ENCODE data around the gene VPS13D. TPM values are rescaled to one million over a fixed set of nuclear protein-coding genes. Genes with fewer than 3 reads are reported as not detected.
A peak's percentile ranks its signal among the peaks of the same experiment; 100 is the strongest.

VPS13D gene
- total RNA-seq, 4 donors from 2014 or later = 137 to 238 (median 191) TPM

DNA sequence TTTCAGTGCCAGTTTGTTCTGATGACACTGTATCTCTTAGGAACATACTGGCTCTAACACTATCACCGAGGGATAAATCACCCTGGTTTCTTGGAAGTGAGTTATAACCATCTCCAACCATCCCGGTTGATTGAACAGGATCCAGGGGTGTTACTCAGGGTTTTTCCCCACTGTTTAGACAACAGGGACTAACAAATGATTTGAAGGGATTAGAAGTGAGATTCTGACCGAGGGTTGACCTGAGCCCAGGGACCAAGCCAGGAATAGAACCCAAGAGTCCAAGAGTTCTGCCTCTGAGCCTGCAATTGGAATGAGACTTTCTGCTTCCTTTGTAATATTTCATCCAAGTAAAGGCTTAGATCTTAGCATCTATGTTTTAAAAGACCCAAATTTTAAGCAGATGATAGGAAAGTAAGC is 234.2 kb downstream of the VPS13D start:
- TF ChIP-seq POLR2A (IDR thresholded peaks at IDR 0.05) = no peak
- TF ChIP-seq, protein P1, sequence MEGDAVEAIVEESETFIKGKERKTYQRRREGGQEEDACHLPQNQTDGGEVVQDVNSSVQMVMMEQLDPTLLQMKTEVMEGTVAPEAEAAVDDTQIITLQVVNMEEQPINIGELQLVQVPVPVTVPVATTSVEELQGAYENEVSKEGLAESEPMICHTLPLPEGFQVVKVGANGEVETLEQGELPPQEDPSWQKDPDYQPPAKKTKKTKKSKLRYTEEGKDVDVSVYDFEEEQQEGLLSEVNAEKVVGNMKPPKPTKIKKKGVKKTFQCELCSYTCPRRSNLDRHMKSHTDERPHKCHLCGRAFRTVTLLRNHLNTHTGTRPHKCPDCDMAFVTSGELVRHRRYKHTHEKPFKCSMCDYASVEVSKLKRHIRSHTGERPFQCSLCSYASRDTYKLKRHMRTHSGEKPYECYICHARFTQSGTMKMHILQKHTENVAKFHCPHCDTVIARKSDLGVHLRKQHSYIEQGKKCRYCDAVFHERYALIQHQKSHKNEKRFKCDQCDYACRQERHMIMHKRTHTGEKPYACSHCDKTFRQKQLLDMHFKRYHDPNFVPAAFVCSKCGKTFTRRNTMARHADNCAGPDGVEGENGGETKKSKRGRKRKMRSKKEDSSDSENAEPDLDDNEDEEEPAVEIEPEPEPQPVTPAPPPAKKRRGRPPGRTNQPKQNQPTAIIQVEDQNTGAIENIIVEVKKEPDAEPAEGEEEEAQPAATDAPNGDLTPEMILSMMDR (IDR thresholded peaks at IDR 0.05) = no peak
- H3K27me3 ChIP-seq = no peaks in the 10 kb centered on the region
- peak overlapping the region; percentile 61 to 96 (median 89) for H3K27ac ChIP-seq
- H3K36me3 ChIP-seq = no peaks in the 10 kb centered on the region
- H3K4me1 ChIP-seq = peaks cover 60 to 70% of the 10 kb centered on the region in 2 donors
- no peak for DNase-seq
- 53 to 58% methylated on average over 3 of the region's 3 CpGs for WGBS, 2 donors
- intact Hi-C loops (cut with DNase I) = no loop called here
- no peak overlapping the region for H3K4me3 ChIP-seq (replicated peaks in 1 of 3)
- no peaks in the 10 kb centered on the region for H3K9me3 ChIP-seq

DNA sequence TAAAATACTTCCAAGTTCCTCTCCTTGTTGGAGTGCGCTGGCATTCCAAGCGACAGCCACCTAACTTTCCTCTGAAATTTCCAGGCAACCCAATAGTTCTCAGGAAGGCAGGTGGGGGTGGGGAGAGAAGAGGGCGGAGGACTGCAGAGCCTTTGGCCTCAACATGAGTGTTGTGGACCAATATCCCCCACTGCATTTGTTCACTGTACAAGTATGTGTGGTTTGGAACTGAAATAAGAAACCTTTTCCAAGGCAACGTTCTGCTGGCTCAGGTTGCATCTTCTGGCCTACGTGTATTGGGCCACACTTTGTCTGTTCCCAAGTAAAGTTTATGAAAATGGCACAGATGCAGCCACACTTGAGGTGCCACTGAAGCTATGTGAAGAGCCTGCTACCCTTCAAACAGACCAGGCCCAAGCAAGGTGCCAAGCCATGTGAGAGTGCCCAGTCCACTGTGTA is 234.8 kb downstream of the VPS13D start:
- 48 to 58% methylated on average over 5 of the region's 5 CpGs for WGBS, 2 donors
- DNase-seq = peak; percentile 50 to 52
- no peaks in the 10 kb centered on the region for H3K9me3 ChIP-seq
- TF ChIP-seq POLR2A (IDR thresholded peaks at IDR 0.05) = peak in 1 of 2 donors; percentile 9
- TF ChIP-seq, protein P1 (IDR thresholded peaks at IDR 0.05) = no peak
- H3K27me3 ChIP-seq = no peaks in the 10 kb centered on the region
- H3K4me3 ChIP-seq (replicated peaks in 1 of 3) = no peak overlapping the region
- peak overlapping the region; percentile 61 to 96 (median 89) for H3K27ac ChIP-seq
- no peaks in the 10 kb centered on the region for H3K36me3 ChIP-seq
- peaks cover 58 to 71% of the 10 kb centered on the region in 2 donors for H3K4me1 ChIP-seq
- intact Hi-C loops (cut with DNase I) = no loop called here

DNA sequence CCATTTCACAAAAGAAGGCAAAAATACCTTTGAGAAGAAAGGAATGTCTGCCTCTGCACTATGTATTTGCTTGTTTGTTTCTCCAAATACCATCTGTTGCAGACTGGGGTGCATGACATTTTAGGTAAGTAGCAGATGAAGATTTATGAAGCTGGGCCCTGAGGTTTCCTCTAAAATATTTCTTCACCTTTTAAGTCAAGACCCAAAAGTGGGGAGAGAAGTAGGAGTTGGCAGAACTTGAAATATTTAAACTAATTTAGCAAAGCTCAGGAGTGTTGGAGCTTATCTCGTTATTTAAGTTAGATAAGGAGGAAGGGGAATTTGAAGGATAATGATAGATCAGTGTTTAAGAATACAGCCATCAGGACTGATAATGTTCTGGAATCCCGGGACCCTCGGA is 235.3 kb downstream of the VPS13D start:
- H3K27ac ChIP-seq = peak overlapping the region; percentile 61 to 96 (median 89)
- no peaks in the 10 kb centered on the region for H3K27me3 ChIP-seq
- H3K36me3 ChIP-seq = no peaks in the 10 kb centered on the region
- intact Hi-C loops (cut with DNase I) = no loop called here
- no peak for TF ChIP-seq POLR2A (IDR thresholded peaks at IDR 0.05)
- TF ChIP-seq, protein P1 (IDR thresholded peaks at IDR 0.05) = no peak
- no peaks in the 10 kb centered on the region for H3K9me3 ChIP-seq
- WGBS, 2 donors = 87 to 90% methylated on average over 3 of the region's 3 CpGs
- H3K4me3 ChIP-seq (replicated peaks in 1 of 3) = no peak overlapping the region
- H3K4me1 ChIP-seq = peaks cover 57 to 71% of the 10 kb centered on the region in 2 donors
- DNase-seq = no peak

- TF ChIP-seq, protein P1 (IDR thresholded peaks at IDR 0.05) = no peak
- TF ChIP-seq POLR2A (IDR thresholded peaks at IDR 0.05) = no peak
- Histone ChIP-seq H3K27me3 (no peaks in the 10 kb centered on the region), H3K4me3 (replicated peaks in 1 of 3) (no peak overlapping the region), H3K27ac (peak overlapping the region in 2 of 3 donors; percentile 0 to 27), H3K4me1 (peaks cover 53 to 67% of the 10 kb centered on the region in 2 donors), H3K9me3 (no peaks in the 10 kb centered on the region), H3K36me3 (no peaks in the 10 kb centered on the region)
- no peak for DNase-seq
- intact Hi-C loops (cut with DNase I) = no loop called here
- WGBS, 2 donors = 95 to 96% methylated on average over 5 of the region's 5 CpGs
Measured at GRCh38 chr1:12466816-12467215, 237.0 kb downstream of the VPS13D start.

DNA sequence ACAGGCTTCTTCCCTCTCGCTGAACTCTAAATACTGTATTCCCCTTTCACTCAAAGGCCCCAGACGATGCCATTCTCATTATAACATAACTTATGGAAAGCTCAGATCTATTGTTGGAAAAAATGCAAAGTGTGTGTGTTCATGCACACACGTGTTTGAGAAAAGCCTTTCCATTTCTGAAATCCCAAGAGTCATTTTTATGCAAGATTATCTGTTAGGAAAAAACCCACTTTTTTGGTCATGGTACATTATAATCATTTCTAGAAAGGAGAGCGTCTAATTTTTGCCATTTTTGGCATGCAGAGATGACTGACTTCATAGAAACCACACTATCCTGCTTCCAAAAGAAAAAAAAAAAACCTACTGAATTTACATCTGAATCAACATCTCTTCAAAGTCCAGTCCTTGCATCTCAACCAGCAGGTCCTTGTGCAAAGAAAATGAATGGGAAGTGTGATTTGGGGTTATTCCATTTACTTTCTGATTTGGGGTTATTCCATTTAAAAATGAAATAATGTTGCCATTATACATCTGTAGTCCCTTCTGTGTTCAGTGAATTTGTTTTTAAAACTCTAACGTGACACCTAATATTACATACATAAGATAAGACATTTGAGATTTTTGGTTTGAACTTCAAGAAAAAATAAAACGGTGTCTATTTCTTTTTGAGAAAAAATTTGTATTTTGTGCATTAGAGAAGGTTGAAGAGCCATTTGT is 237.9 kb downstream of the VPS13D start:
- Histone ChIP-seq H3K4me3 (replicated peaks in 1 of 3) (no peak overlapping the region), H3K4me1 (peaks cover 44 to 57% of the 10 kb centered on the region in 2 donors), H3K36me3 (no peaks in the 10 kb centered on the region), H3K27ac (peak overlapping the region in 1 of 3 donors; percentile 78), H3K27me3 (no peaks in the 10 kb centered on the region), H3K9me3 (no peaks in the 10 kb centered on the region)
- TF ChIP-seq, protein P1 (IDR thresholded peaks at IDR 0.05) = no peak
- TF ChIP-seq POLR2A (IDR thresholded peaks at IDR 0.05) = no peak
- 92 to 96% methylated on average over 6 of the region's 6 CpGs for WGBS, 2 donors
- intact Hi-C loops (cut with DNase I) = no loop called here
- no peak for DNase-seq

Data from thyroid gland (tissue), 4 donors.